ENCODE measurements around the gene ALKBH7. TPM values are rescaled to one million over a fixed set of nuclear protein-coding genes. Genes with fewer than 3 reads are reported as not detected.

ALKBH7 gene
- total RNA-seq, 1 donor from 2014 or later = 23.7 TPM

GRCh38 chr19:6373096-6373812, 660 bp downstream of the ALKBH7 start:
- TF ChIP-seq CTCF (IDR thresholded peaks at IDR 0.05; ENCODE audit: insufficient read depth, low read length, severe bottlenecking) = no peak
- FAIRE-seq (no peak), DNase-seq (ENCODE audit: low read depth) (peak; percentile 90)
- peak overlapping the region; percentile 93 for H3K4me3 ChIP-seq (ENCODE audit: low read depth, low read length)
- peaks cover 5% of the 10 kb centered on the region for H3K36me3 ChIP-seq (ENCODE audit: control insufficient read depth, insufficient read depth, low read length)
- H3K27me3 ChIP-seq (ENCODE audit: control insufficient read depth, insufficient read depth, low read length) = no peaks in the 10 kb centered on the region

GRCh38 chr19:6373813-6374108, 1.2 kb downstream of the ALKBH7 start:
- DNase-seq (ENCODE audit: low read depth) (no peak), FAIRE-seq (no peak)
- H3K36me3 ChIP-seq (ENCODE audit: control insufficient read depth, insufficient read depth, low read length) = peaks cover under 1% of the 10 kb centered on the region
- TF ChIP-seq CTCF (IDR thresholded peaks at IDR 0.05; ENCODE audit: insufficient read depth, low read length, severe bottlenecking) = no peak
- H3K27me3 ChIP-seq (ENCODE audit: control insufficient read depth, insufficient read depth, low read length) = no peaks in the 10 kb centered on the region
- H3K4me3 ChIP-seq (ENCODE audit: low read depth, low read length) = peak overlapping the region; percentile 41

GRCh38 chr19:6374161-6374709, 1.6 kb downstream of the ALKBH7 start:
- DNase-seq (ENCODE audit: low read depth) (no peak), FAIRE-seq (no peak)
- no peak for TF ChIP-seq CTCF (IDR thresholded peaks at IDR 0.05; ENCODE audit: insufficient read depth, low read length, severe bottlenecking)
- H3K36me3 ChIP-seq (ENCODE audit: control insufficient read depth, insufficient read depth, low read length) = no peaks in the 10 kb centered on the region
- no peak overlapping the region for H3K4me3 ChIP-seq (ENCODE audit: low read depth, low read length)
- H3K27me3 ChIP-seq (ENCODE audit: control insufficient read depth, insufficient read depth, low read length) = no peaks in the 10 kb centered on the region

GRCh38 chr19:6374711-6375410, 2.3 kb downstream of the ALKBH7 start:
- Histone ChIP-seq H3K36me3 (ENCODE audit: control insufficient read depth, insufficient read depth, low read length) (no peaks in the 10 kb centered on the region), H3K27me3 (ENCODE audit: control insufficient read depth, insufficient read depth, low read length) (no peaks in the 10 kb centered on the region), H3K4me3 (ENCODE audit: low read depth, low read length) (no peak overlapping the region)
- DNase-seq (ENCODE audit: low read depth) (no peak), FAIRE-seq (no peak)
- TF ChIP-seq CTCF (IDR thresholded peaks at IDR 0.05; ENCODE audit: insufficient read depth, low read length, severe bottlenecking) = no peak

GRCh38 chr19:6375411-6376010, 2.9 kb downstream of the ALKBH7 start, which contains the start of gene PSPN:
TSS of gene PSPN (minus strand) at chr19:6375933. CDS start at chr19:6375849, 84 bp downstream.
- no peak for TF ChIP-seq CTCF (IDR thresholded peaks at IDR 0.05; ENCODE audit: insufficient read depth, low read length, severe bottlenecking)
- FAIRE-seq = no peak
- no peak within 1 kb of the TSS for H3K4me3 ChIP-seq (ENCODE audit: low read depth, low read length)
- DNase-seq (ENCODE audit: low read depth) = no peak
- H3K36me3 ChIP-seq (ENCODE audit: control insufficient read depth, insufficient read depth, low read length) = peaks cover 6% of the 10 kb centered on the region
- H3K27me3 ChIP-seq (ENCODE audit: control insufficient read depth, insufficient read depth, low read length) = no peaks in the 10 kb centered on the region
